Measurements from ENCODE around the gene TRIM56. TPM values are rescaled to one million over a fixed set of nuclear protein-coding genes. Genes with fewer than 3 reads are reported as not detected.
"Not testable (repeated sequence)": the region's sequence is repeated elsewhere in the genome, so short reads cannot be mapped to it uniquely, and the experiment has no call there.

TRIM56 gene
- total and polyA plus RNA-seq, 2 of the 4 experiments (the other 2 are of a cell fraction) = 3.9 to 5.9 TPM

DNA sequence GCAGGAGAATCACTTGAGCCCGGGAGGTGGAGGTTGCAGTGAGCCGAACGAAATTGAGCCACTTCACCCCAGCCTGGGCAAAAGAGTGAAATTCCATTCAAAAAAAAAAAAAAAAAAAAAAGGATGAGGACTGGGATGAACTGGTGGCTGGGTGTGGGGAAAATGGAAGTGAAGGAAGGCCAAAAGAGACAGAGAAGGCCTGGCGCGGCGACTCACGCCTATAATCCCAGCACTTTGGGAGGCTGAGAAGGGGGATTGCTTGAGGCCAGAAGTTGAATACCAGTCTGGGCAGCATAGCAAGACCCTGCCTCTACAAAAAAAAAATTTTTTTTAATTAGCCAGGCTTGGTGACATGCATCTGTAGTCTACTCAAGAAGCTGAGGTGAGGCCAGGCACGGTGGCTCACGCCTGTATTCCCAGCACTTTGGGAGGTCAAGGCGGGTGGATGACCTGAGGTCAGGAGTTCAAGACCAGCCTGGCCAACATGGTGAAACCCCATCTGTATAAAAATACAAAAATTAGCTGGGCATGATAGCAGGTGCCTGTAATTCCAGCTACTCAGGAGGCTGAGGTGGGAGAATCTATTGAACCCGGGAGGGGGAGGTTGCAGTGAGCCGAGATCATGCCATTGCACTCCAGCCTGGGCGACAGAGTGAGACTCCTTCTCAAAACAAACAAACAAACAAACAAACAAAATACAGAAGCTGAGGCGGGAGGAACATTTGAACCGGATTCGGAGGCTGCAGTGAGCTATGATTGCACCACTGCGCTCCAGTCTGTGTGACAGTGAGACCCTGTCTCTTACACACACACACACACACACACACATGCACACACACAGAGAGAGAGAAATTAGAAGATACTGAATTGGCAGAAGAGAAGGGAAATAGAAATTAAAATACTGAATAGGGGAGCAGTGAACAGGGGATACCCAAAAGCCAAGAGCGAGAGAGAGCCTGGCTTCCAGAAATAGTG is 47.6 kb downstream of the TRIM56 start:
- peaks cover 23% of the 10 kb centered on the region; the same call in 1 of the 2 replicates for H3K4me1 ChIP-seq (ENCODE audit: control insufficient read depth, insufficient read depth, low read length)
- POLR2A ChIA-PET (ENCODE audit: unreplicated experiment) = interaction anchor here (0.7 kb wide), 1 partner anchor 297 kb away, joined by 5 read pairs; no protein-coding TSS in a partner anchor
- H3K27me3 ChIP-seq (ENCODE audit: control insufficient read depth, insufficient read depth, low read length); in situ Hi-C loops (cut with MboI; ENCODE audit: low sequenced_read_pairs); intact Hi-C loops (cut with micrococcal nuclease); H2BK15ac ChIP-seq (ENCODE audit: low read depth, low read length); H2BK20ac ChIP-seq (ENCODE audit: low read depth, low read length); ATAC-seq (ENCODE audit: low read depth); DNase-seq; H3K9me1 ChIP-seq (ENCODE audit: insufficient read depth, low read length); H2AK9ac ChIP-seq (replicated peaks; ENCODE audit: low read depth, low read length, poor library complexity); H2AFZ ChIP-seq (replicated peaks; ENCODE audit: low read length, poor library complexity); dilution Hi-C loops (cut with HindIII; ENCODE audit: low sequenced_read_pairs, unreplicated experiment); H3K9me3 ChIP-seq (ENCODE audit: control insufficient read depth, insufficient read depth, low read length); H4K91ac ChIP-seq (ENCODE audit: insufficient read depth, low read depth, low read length); H3K4me3 ChIP-seq (ENCODE audit: insufficient read depth, low read depth, low read length); H3K56ac ChIP-seq (ENCODE audit: extremely low read depth, insufficient read depth, low read length); H3K18ac ChIP-seq (ENCODE audit: low read depth, low read length); H2BK120ac ChIP-seq (ENCODE audit: low read depth, low read length); H4K5ac ChIP-seq (ENCODE audit: low read depth, low read length); H3K4me2 ChIP-seq (ENCODE audit: low read depth, low read length); BruUV-seq (replicated peaks): not testable (repeated sequence)
- peak overlapping the region in 1 of 2 experiments; percentile 50; a peak in 1 of 4 replicates for H4K8ac ChIP-seq (ENCODE audit: low read depth in 2 of 2, low read length in 2 of 2)
- peak overlapping the region; percentile 77; the same call in 1 of the 2 replicates for H2AK5ac ChIP-seq (ENCODE audit: low read depth, low read length)
- peak; percentile 49 for TF ChIP-seq POLR2A (IDR thresholded peaks at IDR 0.05; ENCODE audit: low read depth, low read length)
- 78% methylated on average over 6 of the region's 18 CpGs; no CpG with 5 or more reads in 1 of the 2 experiments for WGBS, 2 experiments (ENCODE audit: extremely low coverage in 2 of 2, insufficient read length in 1 of 2)
- H3K36me3 ChIP-seq (ENCODE audit: control insufficient read depth, insufficient read depth, low read length) = peaks cover 56% of the 10 kb centered on the region
- peaks cover 75% of the 10 kb centered on the region for H4K20me1 ChIP-seq (ENCODE audit: insufficient read depth, low read length)
- peak overlapping the region; percentile 66 for H2BK5ac ChIP-seq (ENCODE audit: low read depth, low read length, poor library complexity, severe bottlenecking)
- CTCF ChIA-PET = interaction anchor here (1.6 kb wide), 1 partner anchor 9 kb away, joined by 3 read pairs; no protein-coding TSS in a partner anchor
- H3K23ac ChIP-seq (ENCODE audit: low read depth, low read length) = 0 out of 2 replicates have a peak overlapping the region, but pooled peaks have one; percentile 85
- 0 out of 2 replicates have a peak overlapping the region, but pooled peaks have one; percentile 77 for H3K14ac ChIP-seq (replicated peaks; ENCODE audit: low read depth, low read length)
- H3K9ac ChIP-seq (ENCODE audit: low read depth, low read length) = peak overlapping the region; percentile 1; the same call in 1 of the 2 replicates
- H3K79me1 ChIP-seq (ENCODE audit: low read depth in 1 of 2, low read length in 2 of 2) = peaks cover 19 to 65% of the 10 kb centered on the region in 2 experiments; a peak in 3 of 4 replicates
- H3K27ac ChIP-seq (ENCODE audit: insufficient read depth, low read length) = peak overlapping the region; percentile 26; the same call in 1 of the 2 replicates
- H3K4ac ChIP-seq (ENCODE audit: low read depth, low read length) = peak overlapping the region; percentile 52; the same call in 1 of the 2 replicates

All from IMR-90 (cell line).